GM10266 (cell line): ENCODE data around the gene DRD2.

ENCODE experiments used
- DNase-seq: peaks from one replicate; pipeline ENCODE4 v3.0.0; 2012; ENCODE audit errors: extremely low spot score
- TF ChIP-seq, protein P1 (sequence below): IDR thresholded peaks from 2 replicates; pipeline ENCODE4 v1.5.1; 2012; ENCODE audit warnings: mild to moderate bottlenecking, low read depth; ENCODE audit not compliant: control insufficient read depth, insufficient read depth; ENCODE audit errors: missing control alignments

The DRD2 gene

DNA sequence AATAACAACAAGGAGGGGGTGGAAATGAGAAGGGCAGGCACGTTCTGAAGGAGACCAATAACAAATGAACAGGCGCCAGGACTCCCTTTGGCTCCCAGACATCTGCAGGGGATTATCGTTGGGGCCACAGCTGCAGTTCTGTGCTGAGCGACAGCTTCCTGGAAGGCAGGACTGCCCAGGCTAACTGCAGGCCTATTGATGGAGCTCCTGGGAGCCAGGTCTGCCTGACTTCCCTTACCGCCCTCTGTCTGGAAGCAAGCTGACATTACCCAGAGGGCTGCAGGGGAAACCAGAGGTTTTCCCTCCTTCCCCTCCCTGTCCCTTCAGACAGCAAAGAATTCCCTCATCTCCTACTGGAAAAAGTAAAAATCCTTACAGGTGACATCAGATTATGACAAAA is 5.0 kb downstream of the DRD2 start:
- DNase-seq = no peak
- TF ChIP-seq, protein P1, sequence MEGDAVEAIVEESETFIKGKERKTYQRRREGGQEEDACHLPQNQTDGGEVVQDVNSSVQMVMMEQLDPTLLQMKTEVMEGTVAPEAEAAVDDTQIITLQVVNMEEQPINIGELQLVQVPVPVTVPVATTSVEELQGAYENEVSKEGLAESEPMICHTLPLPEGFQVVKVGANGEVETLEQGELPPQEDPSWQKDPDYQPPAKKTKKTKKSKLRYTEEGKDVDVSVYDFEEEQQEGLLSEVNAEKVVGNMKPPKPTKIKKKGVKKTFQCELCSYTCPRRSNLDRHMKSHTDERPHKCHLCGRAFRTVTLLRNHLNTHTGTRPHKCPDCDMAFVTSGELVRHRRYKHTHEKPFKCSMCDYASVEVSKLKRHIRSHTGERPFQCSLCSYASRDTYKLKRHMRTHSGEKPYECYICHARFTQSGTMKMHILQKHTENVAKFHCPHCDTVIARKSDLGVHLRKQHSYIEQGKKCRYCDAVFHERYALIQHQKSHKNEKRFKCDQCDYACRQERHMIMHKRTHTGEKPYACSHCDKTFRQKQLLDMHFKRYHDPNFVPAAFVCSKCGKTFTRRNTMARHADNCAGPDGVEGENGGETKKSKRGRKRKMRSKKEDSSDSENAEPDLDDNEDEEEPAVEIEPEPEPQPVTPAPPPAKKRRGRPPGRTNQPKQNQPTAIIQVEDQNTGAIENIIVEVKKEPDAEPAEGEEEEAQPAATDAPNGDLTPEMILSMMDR = no peak

DNA sequence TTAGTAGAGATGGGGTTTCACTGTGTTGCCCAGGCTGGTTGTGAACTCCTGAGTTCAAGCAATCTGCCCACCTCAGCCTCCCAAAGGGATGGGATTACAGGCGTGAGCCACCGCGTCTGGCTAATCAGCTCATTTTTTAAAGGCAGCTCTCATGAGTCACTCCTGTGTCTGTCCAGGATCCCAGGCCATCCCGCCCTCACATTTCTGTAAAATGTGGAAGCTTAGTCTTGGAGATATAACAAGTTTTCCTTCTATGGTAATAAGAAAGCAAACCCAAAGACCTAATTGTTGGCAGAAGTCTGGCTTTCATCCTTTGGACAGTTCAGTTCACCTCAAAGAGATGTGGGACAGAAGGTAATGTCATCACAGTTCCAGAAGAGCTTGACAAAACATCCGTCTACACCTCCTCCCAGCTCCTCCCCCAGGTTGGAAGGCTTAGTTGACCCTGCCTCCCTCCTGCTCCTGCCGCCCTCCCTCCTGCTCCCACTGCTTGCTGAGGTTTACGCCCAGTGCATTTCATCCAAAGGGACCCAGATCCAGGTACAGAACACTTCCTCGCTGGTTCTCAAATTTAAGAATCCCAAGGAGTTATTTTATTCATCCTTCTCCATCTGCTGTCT is 6.4 kb downstream of the DRD2 start:
- DNase-seq = no peak
- TF ChIP-seq, protein P1 = no peak

DNA sequence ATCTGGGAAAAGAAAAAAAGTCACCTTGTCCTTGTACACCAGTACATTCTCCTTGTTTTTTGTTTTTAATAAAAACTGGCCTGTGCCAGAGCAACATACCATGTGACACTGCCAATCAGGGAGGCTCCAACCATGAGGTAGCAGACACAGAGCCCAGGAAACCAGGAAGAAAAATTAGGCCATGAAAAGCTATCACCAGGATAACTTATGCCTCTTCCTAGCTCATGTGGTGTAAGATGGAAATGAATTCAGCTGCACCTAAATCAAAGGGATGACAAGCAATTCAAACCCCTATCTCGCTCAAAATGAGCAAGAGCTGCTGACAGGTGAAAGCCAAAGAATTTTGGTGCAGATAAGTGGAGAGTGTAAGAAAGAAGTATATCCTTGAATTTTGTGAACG is 7.7 kb downstream of the DRD2 start:
- no peak for DNase-seq
- TF ChIP-seq, protein P1 = no peak

DNA sequence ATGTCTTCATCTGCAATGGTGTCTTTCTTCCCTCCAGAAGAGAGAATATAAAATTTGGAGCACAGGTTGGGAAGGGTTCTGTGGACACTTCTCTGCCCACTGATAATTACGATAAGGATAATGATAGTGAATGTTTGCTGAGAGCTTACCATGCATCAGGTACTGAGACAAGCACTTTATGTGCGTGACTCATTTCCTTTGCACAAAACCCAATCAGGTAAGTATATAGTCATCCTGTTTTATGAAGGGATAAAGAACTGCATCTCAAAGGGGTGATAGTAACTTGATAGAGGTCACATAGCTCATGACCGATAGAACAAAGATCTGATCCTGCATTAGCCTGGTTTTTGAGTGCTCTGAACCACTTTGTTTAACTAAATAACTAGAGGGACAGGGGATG is 9.4 kb downstream of the DRD2 start:
- no peak for DNase-seq
- TF ChIP-seq, protein P1 = no peak

DNA sequence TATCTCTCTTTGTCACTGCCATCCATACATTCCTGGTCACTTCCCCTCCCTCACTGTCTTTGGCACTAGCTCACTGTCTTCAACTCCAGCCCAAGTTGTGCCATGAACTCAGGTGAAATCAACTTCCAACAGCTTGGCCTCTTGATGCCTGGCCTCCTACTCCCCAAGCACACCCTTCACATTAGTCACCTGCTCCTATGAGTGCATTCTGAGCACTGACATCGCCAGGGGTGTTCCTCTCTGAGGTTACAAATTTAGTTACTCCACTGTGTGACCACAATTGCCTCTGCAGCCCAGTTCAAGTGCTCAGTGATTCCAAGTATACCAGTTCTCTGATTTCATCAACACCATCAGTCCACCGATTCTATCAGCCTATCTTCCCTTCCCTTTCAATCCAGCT is 10.8 kb downstream of the DRD2 start:
- DNase-seq = no peak
- TF ChIP-seq, protein P1 = no peak

DNA sequence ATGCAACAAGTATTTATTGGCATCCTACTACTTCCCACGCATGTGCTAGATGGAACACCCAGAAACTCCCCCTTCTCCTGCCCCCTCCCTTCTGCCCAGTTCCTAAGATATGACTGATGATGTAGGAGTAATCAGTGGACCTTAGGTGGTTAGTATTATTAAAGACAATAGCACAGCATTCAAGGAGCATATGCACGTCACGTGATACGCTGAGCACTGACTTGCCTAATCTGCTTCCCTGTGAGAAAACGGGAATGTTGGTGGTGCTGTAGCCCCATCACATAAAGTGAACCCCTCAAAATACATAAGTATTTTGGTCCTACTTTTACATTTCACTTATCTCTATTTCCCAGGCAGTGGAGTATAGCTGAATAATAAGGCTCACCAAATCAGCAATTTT is 12.4 kb downstream of the DRD2 start:
- no peak for DNase-seq
- TF ChIP-seq, protein P1 = no peak

DNA sequence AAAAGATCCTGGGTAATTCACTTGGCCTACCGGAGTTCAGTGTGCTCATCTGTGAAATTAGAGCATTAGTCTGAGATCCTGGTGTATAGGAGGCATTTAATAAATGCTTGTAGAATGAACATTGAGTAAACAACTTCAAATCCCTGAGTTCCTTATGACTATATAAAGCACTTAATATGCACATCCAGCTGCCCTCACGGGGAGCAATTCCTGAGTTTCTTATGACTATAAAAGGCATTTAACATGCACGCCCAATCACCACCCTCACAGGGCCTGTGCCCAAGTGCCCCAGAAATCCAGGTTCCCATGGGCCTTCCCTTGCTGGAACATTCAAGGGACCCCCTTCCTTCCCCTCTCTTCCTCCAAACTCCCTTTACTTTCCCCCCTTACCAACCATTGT is 13.6 kb downstream of the DRD2 start:
- TF ChIP-seq, protein P1 = no peak

More for the DNA sequence above, 13.6 kb downstream of the DRD2 start:
- no peak for DNase-seq
